ENCODE measurements around the gene ACSS3. TPM values are rescaled to one million over a fixed set of nuclear protein-coding genes. Genes with fewer than 3 reads are reported as not detected.

ACSS3 gene
- polyA plus RNA-seq, 1 of the 3 experiments (the other 2 are of a cell fraction): 0.02 TPM

- TF ChIP-seq TEAD4 (IDR thresholded peaks at IDR 0.05; ENCODE audit: borderline replicate concordance, insufficient read depth) (no peak), NFIC (IDR thresholded peaks at IDR 0.05; ENCODE audit: borderline replicate concordance) (no peak), FOXM1 (IDR thresholded peaks at IDR 0.05; ENCODE audit: low read depth) (no peak), CTCF (IDR thresholded peaks at IDR 0.05) (no peak), RXRA (IDR thresholded peaks at IDR 0.05; ENCODE audit: borderline replicate concordance, low read depth) (no peak), GATA2 (CRISPR knock-in tag; IDR thresholded peaks at IDR 0.05) (no peak), MAX (IDR thresholded peaks at IDR 0.05; ENCODE audit: low read depth) (no peak), ZBTB33 (IDR thresholded peaks at IDR 0.05; ENCODE audit: borderline replicate concordance, low read depth) (no peak), REST (IDR thresholded peaks at IDR 0.05; ENCODE audit: low read depth, low read length) (no peak), USF1 (IDR thresholded peaks at IDR 0.05; ENCODE audit: borderline replicate concordance, low read depth) (no peak), POLR2AphosphoS5 (IDR thresholded peaks at IDR 0.05; ENCODE audit: low read depth, low read length) (no peak), FOXJ3 (CRISPR knock-in tag; IDR thresholded peaks at IDR 0.05) (no peak), RAD21 (IDR thresholded peaks at IDR 0.05; ENCODE audit: low read length) (no peak), MXI1 (IDR thresholded peaks at IDR 0.05; ENCODE audit: low read depth, low read length) (no peak)
- H3K9ac ChIP-seq: no peak overlapping the region
- POLR2A ChIA-PET: no interaction called here
- H3K4me2 ChIP-seq: no peak overlapping the region
- no peaks in the 10 kb centered on the region for H4K20me1 ChIP-seq (ENCODE audit: insufficient read depth)
- CTCF ChIA-PET: interaction anchor here (1.2 kb wide), 1 partner anchor 258 kb away, joined by 3 read pairs; no protein-coding TSS in a partner anchor
- no peaks in the 10 kb centered on the region for H3F3A ChIP-seq (replicated peaks; ENCODE audit: insufficient read depth)
- H3K4me1 ChIP-seq (ENCODE audit: control insufficient read depth in 1 of 2, insufficient read depth in 2 of 2, low read depth in 1 of 2, low read length in 1 of 2): no peaks in the 10 kb centered on the region
- H3K27ac ChIP-seq (ENCODE audit: low read depth in 2 of 2, low read length in 1 of 2): no peak overlapping the region
- H3K9me2 ChIP-seq: no peaks in the 10 kb centered on the region
- H3K79me2 ChIP-seq (ENCODE audit: insufficient read depth): no peaks in the 10 kb centered on the region
- WGBS (ENCODE audit: low lambda C conversion rate): 12% methylated on average over 6 of the region's 6 CpGs
- no peak overlapping the region for H3K4me3 ChIP-seq (ENCODE audit: low read depth in 2 of 2, low read length in 1 of 2)
- H3K27me3 ChIP-seq (ENCODE audit: insufficient read depth): no peaks in the 10 kb centered on the region
- H2AFZ ChIP-seq (ENCODE audit: low read depth): no peak overlapping the region
- no peak for DNase-seq
- H3K9me3 ChIP-seq: no peaks in the 10 kb centered on the region
- H3K36me3 ChIP-seq (replicated peaks in 1 of 2; ENCODE audit: control insufficient read depth in 1 of 2, insufficient read depth in 2 of 2, low read length in 1 of 2): no peaks in the 10 kb centered on the region
Observed at GRCh38 chr12:81095501-81096232, 17.8 kb downstream of the ACSS3 start.
